ENCODE results near the gene DPP4. TPM values are rescaled to one million over a fixed set of nuclear protein-coding genes. Genes with fewer than 3 reads are reported as not detected.

DPP4 gene
- total RNA-seq, 2 donors from 2014 or later = 25.5 to 40.5 TPM

DNA sequence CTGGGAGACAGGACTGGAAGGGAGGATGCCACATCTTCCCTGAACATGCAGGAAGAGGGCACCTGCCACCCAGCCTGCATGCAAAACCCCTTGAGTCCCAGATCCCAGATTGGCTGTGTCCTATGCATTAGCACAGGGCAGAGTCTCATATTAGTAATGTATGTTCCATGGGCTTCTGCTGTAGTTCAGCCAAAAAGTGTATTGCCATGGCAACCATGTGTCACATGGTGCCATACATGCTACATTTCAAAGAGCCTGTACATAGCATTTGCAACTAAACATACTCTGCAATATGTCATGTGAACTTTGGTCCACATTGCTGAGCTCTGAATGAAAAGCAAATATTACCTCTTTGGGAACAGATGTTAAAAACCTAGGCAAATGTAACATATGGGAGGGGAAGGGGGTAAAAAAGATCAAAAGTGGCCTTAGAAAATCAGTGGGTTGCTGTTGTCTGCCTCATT, 78.4 kb downstream of the DPP4 start:
- Histone ChIP-seq H3K27me3 (no peaks in the 10 kb centered on the region), H3K27ac (no peak overlapping the region), H3K4me3 (no peak overlapping the region), H3K4me1 (peaks cover 7% of the 10 kb centered on the region), H3K9me3 (no peaks in the 10 kb centered on the region), H3K36me3 (no peaks in the 10 kb centered on the region), H3K9ac (ENCODE audit: low read depth in 2 of 2, low read length in 2 of 2) (no peak overlapping the region)
- no peak for TF ChIP-seq CTCF (IDR thresholded peaks at IDR 0.05)
- no peak for DNase-seq
- intact Hi-C loops (cut with DNase I) = no loop called here

- TF ChIP-seq CTCF (IDR thresholded peaks at IDR 0.05) = no peak
- Histone ChIP-seq H3K9me3 (no peaks in the 10 kb centered on the region), H3K9ac (ENCODE audit: low read depth in 2 of 2, low read length in 2 of 2) (no peak overlapping the region), H3K27ac (no peak overlapping the region), H3K27me3 (no peaks in the 10 kb centered on the region), H3K4me1 (peaks cover 7% of the 10 kb centered on the region), H3K36me3 (no peaks in the 10 kb centered on the region), H3K4me3 (no peak overlapping the region)
- no peak for DNase-seq
- intact Hi-C loops (cut with DNase I) = no loop called here
Observed at GRCh38 chr2:161994761-161995520, 79.1 kb downstream of the DPP4 start.

DNA sequence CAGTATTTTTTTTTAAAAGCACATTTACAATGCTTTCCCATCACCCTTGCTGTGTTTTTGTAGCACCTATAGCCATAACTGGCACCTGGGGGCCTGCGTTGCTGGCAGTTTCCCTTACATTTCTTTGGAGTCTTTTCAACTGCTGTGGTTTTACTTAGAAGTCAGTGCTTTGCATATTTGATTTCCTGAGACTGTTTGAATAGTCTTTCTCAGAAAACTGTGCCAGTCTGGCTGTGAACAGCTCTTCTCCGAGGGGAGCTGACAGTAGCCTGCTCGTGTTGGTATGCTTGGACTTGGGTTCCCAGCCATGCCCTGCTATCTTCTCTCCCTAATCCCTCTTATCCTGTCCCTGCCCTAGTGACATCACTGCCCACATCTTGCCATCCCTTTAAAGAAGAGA, 81.5 kb downstream of the DPP4 start:
- no peaks in the 10 kb centered on the region for H3K27me3 ChIP-seq
- no peaks in the 10 kb centered on the region for H3K36me3 ChIP-seq
- no peak for DNase-seq
- H3K4me3 ChIP-seq = no peak overlapping the region
- H3K4me1 ChIP-seq = peaks cover 7% of the 10 kb centered on the region
- H3K9ac ChIP-seq (ENCODE audit: low read depth in 2 of 2, low read length in 2 of 2) = no peak overlapping the region
- no peak overlapping the region for H3K27ac ChIP-seq
- intact Hi-C loops (cut with DNase I) = no loop called here
- no peaks in the 10 kb centered on the region for H3K9me3 ChIP-seq
- no peak for TF ChIP-seq CTCF (IDR thresholded peaks at IDR 0.05)

- no peaks in the 10 kb centered on the region for H3K36me3 ChIP-seq
- no peak overlapping the region for H3K27ac ChIP-seq
- peaks cover 7% of the 10 kb centered on the region for H3K4me1 ChIP-seq
- no peak for DNase-seq
- no peaks in the 10 kb centered on the region for H3K9me3 ChIP-seq
- no peak for TF ChIP-seq CTCF (IDR thresholded peaks at IDR 0.05)
- intact Hi-C loops (cut with DNase I) = no loop called here
- no peak overlapping the region for H3K9ac ChIP-seq (ENCODE audit: low read depth in 2 of 2, low read length in 2 of 2)
- H3K4me3 ChIP-seq = no peak overlapping the region
- no peaks in the 10 kb centered on the region for H3K27me3 ChIP-seq
Observed at GRCh38 chr2:161991991-161992390, 82.0 kb downstream of the DPP4 start.

- DNase-seq = no peak
- intact Hi-C loops (cut with DNase I) = no loop called here
- no peaks in the 10 kb centered on the region for H3K27me3 ChIP-seq
- TF ChIP-seq CTCF (IDR thresholded peaks at IDR 0.05) = no peak
- H3K4me3 ChIP-seq = no peak overlapping the region
- no peak overlapping the region for H3K27ac ChIP-seq
- peaks cover 6% of the 10 kb centered on the region for H3K4me1 ChIP-seq
- no peaks in the 10 kb centered on the region for H3K9me3 ChIP-seq
- H3K36me3 ChIP-seq = no peaks in the 10 kb centered on the region
- H3K9ac ChIP-seq (ENCODE audit: low read depth in 2 of 2, low read length in 2 of 2) = no peak overlapping the region
Observed at GRCh38 chr2:161990741-161991140, 83.3 kb downstream of the DPP4 start.
